DMS 273 (cell line): Measurements from ENCODE around the gene ZFP36L1.

Source experiments
- DNase-seq: peaks from one replicate; lab custom pipeline; 2025; ENCODE audit not compliant: unreplicated experiment; lab: John Stamatoyannopoulos, UW

ZFP36L1 gene

GRCh38 chr14:68792979-68793733, at the start of gene ZFP36L1:
Gene ZFP36L1, minus strand, starts transcription at chr14:68793067. Its CDS starts 129 bp downstream, at chr14:68792938.
- peak; percentile 94 for DNase-seq

GRCh38 chr14:68842298-68842697, 49.4 kb upstream of the ZFP36L1 start:
- DNase-seq: peak; percentile 76

GRCh38 chr14:68841016-68841809, 48.3 kb upstream of the ZFP36L1 start:
- no peak for DNase-seq

- peak; percentile 60 for DNase-seq
These were observed 47.6 kb upstream of the ZFP36L1 start for GRCh38 chr14:68840454-68840853.

- no peak for DNase-seq
These were observed 43.2 kb upstream of the ZFP36L1 start for GRCh38 chr14:68836082-68836481.

- DNase-seq: no peak
These were observed 41.9 kb upstream of the ZFP36L1 start for GRCh38 chr14:68834816-68835215.

- no peak for DNase-seq
These were observed 35.8 kb upstream of the ZFP36L1 start for GRCh38 chr14:68828698-68829097.

- DNase-seq: no peak
These were observed 32.9 kb upstream of the ZFP36L1 start for GRCh38 chr14:68825729-68826128.

GRCh38 chr14:68824517-68825347, 31.9 kb upstream of the ZFP36L1 start:
- peak; percentile 89 for DNase-seq

- DNase-seq: no peak
These were observed 31.3 kb upstream of the ZFP36L1 start for GRCh38 chr14:68824207-68824516.

- DNase-seq: no peak
These were observed 30.8 kb upstream of the ZFP36L1 start for GRCh38 chr14:68823434-68824206.

GRCh38 chr14:68822926-68823325, 30.1 kb upstream of the ZFP36L1 start:
- no peak for DNase-seq

GRCh38 chr14:68822132-68822651, 29.3 kb upstream of the ZFP36L1 start:
- no peak for DNase-seq

GRCh38 chr14:68820999-68821683, 28.3 kb upstream of the ZFP36L1 start:
- DNase-seq: no peak

- DNase-seq: no peak
These were observed 27.7 kb upstream of the ZFP36L1 start for GRCh38 chr14:68820536-68820935.

- no peak for DNase-seq
These were observed 27.3 kb upstream of the ZFP36L1 start for GRCh38 chr14:68820119-68820518.

- peak; percentile 44 for DNase-seq
These were observed 26.4 kb upstream of the ZFP36L1 start for GRCh38 chr14:68819260-68819691.

- DNase-seq: no peak
These were observed 24.8 kb upstream of the ZFP36L1 start for GRCh38 chr14:68817506-68818212.

- DNase-seq: no peak
These were observed 24.1 kb upstream of the ZFP36L1 start for GRCh38 chr14:68816943-68817430.
